ENCODE results near the gene CTSD. TPM values are rescaled to one million over a fixed set of nuclear protein-coding genes. Genes with fewer than 3 reads are reported as not detected.

The CTSD gene
- total and polyA plus RNA-seq, 4 donors = 310 to 814 (median 553) TPM

- WGBS = 78% methylated on average over 2 of the region's 2 CpGs
- no peak overlapping the region for H3K9ac ChIP-seq (ENCODE audit: low read depth in 1 of 2, low read length in 2 of 2)
- DNase-seq (ENCODE audit: low spot score) = no peak
- H3K27ac ChIP-seq (ENCODE audit: low read depth in 1 of 2, low read length in 2 of 2) = peak overlapping the region; percentile 8 to 54
- no peaks in the 10 kb centered on the region for H3K27me3 ChIP-seq (ENCODE audit: control insufficient read depth in 4 of 4, insufficient read depth in 4 of 4, low read length in 3 of 4)
- H3K4me3 ChIP-seq (ENCODE audit: low read depth in 1 of 3, low read length in 3 of 3) = no peak overlapping the region
- TF ChIP-seq REST (IDR thresholded peaks at IDR 0.05) = no peak
- TF ChIP-seq RXRA (IDR thresholded peaks at IDR 0.05) = no peak
- no peak for TF ChIP-seq YY1 (IDR thresholded peaks at IDR 0.05)
- H3K4me1 ChIP-seq (ENCODE audit: control insufficient read depth in 4 of 4, insufficient read depth in 4 of 4, low read length in 3 of 4) = peaks cover 0 to 4% (median 0%) of the 10 kb centered on the region in 4 donors
- no peaks in the 10 kb centered on the region for H3K36me3 ChIP-seq (ENCODE audit: control insufficient read depth in 4 of 4, insufficient read depth in 3 of 4, low read depth in 1 of 4, low read length in 3 of 4)
- H3K9me3 ChIP-seq (ENCODE audit: control insufficient read depth in 4 of 4, low read length in 3 of 4) = no peaks in the 10 kb centered on the region
These were observed 14.0 kb upstream of the CTSD start for GRCh38 chr11:1777737-1778136.

GRCh38 chr11:1776944-1777715 is 13.4 kb upstream of the CTSD start:
- TF ChIP-seq REST (IDR thresholded peaks at IDR 0.05) = no peak
- TF ChIP-seq NR2F2 (IDR thresholded peaks at IDR 0.05) = no peak
- TF ChIP-seq RAD21 (IDR thresholded peaks at IDR 0.05) = no peak
- no peak for TF ChIP-seq EGR1 (IDR thresholded peaks at IDR 0.05; ENCODE audit: low read depth in 2 of 2)
- no peak for TF ChIP-seq HNF4A (conservative IDR thresholded peaks at IDR 0.05)
- TF ChIP-seq SP1 (IDR thresholded peaks at IDR 0.05) = no peak
- no peak for TF ChIP-seq JUND (IDR thresholded peaks at IDR 0.05)
- TF ChIP-seq FOXA1 (IDR thresholded peaks at IDR 0.05) = no peak
- WGBS = 84% methylated on average over 5 of the region's 5 CpGs
- H3K27ac ChIP-seq (ENCODE audit: low read depth in 1 of 2, low read length in 2 of 2) = peak overlapping the region in 1 of 2 donors; percentile 8
- H3K4me3 ChIP-seq (ENCODE audit: low read depth in 1 of 3, low read length in 3 of 3) = no peak overlapping the region
- H3K9ac ChIP-seq (ENCODE audit: low read depth in 1 of 2, low read length in 2 of 2) = no peak overlapping the region
- DNase-seq (ENCODE audit: low spot score) = no peak
- H3K27me3 ChIP-seq (ENCODE audit: control insufficient read depth in 4 of 4, insufficient read depth in 4 of 4, low read length in 3 of 4) = no peaks in the 10 kb centered on the region
- no peaks in the 10 kb centered on the region for H3K36me3 ChIP-seq (ENCODE audit: control insufficient read depth in 4 of 4, insufficient read depth in 3 of 4, low read depth in 1 of 4, low read length in 3 of 4)
- peaks cover 0 to 4% (median 0%) of the 10 kb centered on the region in 4 donors for H3K4me1 ChIP-seq (ENCODE audit: control insufficient read depth in 4 of 4, insufficient read depth in 4 of 4, low read length in 3 of 4)
- no peaks in the 10 kb centered on the region for H3K9me3 ChIP-seq (ENCODE audit: control insufficient read depth in 4 of 4, low read length in 3 of 4)

All from liver (tissue), 9 donors.